Choroid plexus epithelial cell (primary cell): ENCODE data around the gene PEX7.
"Not testable (repeated sequence)": the region's sequence is repeated elsewhere in the genome, so short reads cannot be mapped to it uniquely, and the experiment has no call there.

Experiments used
- DNase-seq: peaks from one replicate; pipeline ENCODE4 v3.0.0-alpha.2; 2010; ENCODE audit warnings: low read depth
- H3K4me3 ChIP-seq: 2 replicates; pipeline ENCODE4 v1.5.1; 2011; ENCODE audit warnings: low read depth, mild to moderate bottlenecking, control low read depth, low read length, moderate library complexity
- CTCF ChIP-seq: conservative IDR thresholded peaks from 2 replicates; pipeline ENCODE4 v1.5.1; 2011; ENCODE audit warnings: low read depth, mild to moderate bottlenecking, control low read depth, inconsistent platforms, low read length, moderate library complexity

The PEX7 gene

GRCh38 chr6:136952714-136953260 lies 130.4 kb downstream of the PEX7 start:
- no peak for TF ChIP-seq CTCF
- H3K4me3 ChIP-seq, result no peak overlapping the region
- no peak for DNase-seq

- TF ChIP-seq CTCF, result no peak
- H3K4me3 ChIP-seq, result no peak overlapping the region
- DNase-seq, result no peak
Observed at GRCh38 chr6:136955123-136955522, 132.7 kb downstream of the PEX7 start.

GRCh38 chr6:136956590-136957544 lies 134.5 kb downstream of the PEX7 start:
- H3K4me3 ChIP-seq, result no peak overlapping the region
- DNase-seq, result no peak
- TF ChIP-seq CTCF, result no peak

GRCh38 chr6:136958168-136958567 lies 135.8 kb downstream of the PEX7 start:
- no peak for TF ChIP-seq CTCF
- no peak overlapping the region for H3K4me3 ChIP-seq
- DNase-seq, result no peak

- H3K4me3 ChIP-seq, result no peak overlapping the region
- DNase-seq, result no peak
- no peak for TF ChIP-seq CTCF
Observed at GRCh38 chr6:136959471-136959891, 137.1 kb downstream of the PEX7 start.

GRCh38 chr6:136959935-136960334 lies 137.5 kb downstream of the PEX7 start:
- not testable (repeated sequence) for DNase-seq, H3K4me3 ChIP-seq

- DNase-seq, result no peak
- H3K4me3 ChIP-seq, result no peak overlapping the region
- TF ChIP-seq CTCF, result no peak
Observed at GRCh38 chr6:136960781-136961180, 138.4 kb downstream of the PEX7 start.
